Astrocyte (in vitro differentiated cells and primary cell): ENCODE results near the gene PRKAR2B. TPM values are rescaled to one million over a fixed set of nuclear protein-coding genes. Genes with fewer than 3 reads are reported as not detected.
"Not testable (repeated sequence)": the region's sequence is repeated elsewhere in the genome, so short reads cannot be mapped to it uniquely, and the experiment has no call there.

Experiments used
- DNase-seq: peaks from one replicate; pipeline ENCODE4 v3.0.0-alpha.2; 2010; ENCODE audit warnings: low read depth
- FAIRE-seq: peaks from 2 replicates; lab custom pipeline; 2011; peaks lifted over from hg19 to GRCh38; lab: Jason Lieb, UNC
- H2AFZ ChIP-seq: 2 replicates; pipeline ENCODE4 v1.6.0; 2012; ENCODE audit warnings: low read depth, low read length, inconsistent platforms
- H3K27ac ChIP-seq: 2 replicates; pipeline ENCODE4 v1.5.1; 2011; ENCODE audit warnings: low read depth, low read length, inconsistent platforms
- H3K27me3 ChIP-seq: 2 replicates; pipeline ENCODE4 v1.6.0; 2011; ENCODE audit warnings: low read length, inconsistent platforms; ENCODE audit not compliant: insufficient read depth
- H3K36me3 ChIP-seq: 2 replicates; pipeline ENCODE4 v1.5.1; 2011; ENCODE audit warnings: low read length, inconsistent platforms; ENCODE audit not compliant: insufficient read depth
- H3K4me1 ChIP-seq: 2 replicates; pipeline ENCODE4 v1.5.1; 2011; ENCODE audit warnings: low read length, inconsistent platforms; ENCODE audit not compliant: insufficient read depth
- H3K4me2 ChIP-seq: 2 replicates; pipeline ENCODE4 v1.6.0; 2012; ENCODE audit warnings: low read length, inconsistent platforms
- H3K4me3 ChIP-seq: 2 replicates; pipeline ENCODE4 v1.5.1; 2011; ENCODE audit warnings: low read depth, mild to moderate bottlenecking, low read length, inconsistent platforms; ENCODE audit not compliant: insufficient read depth
- H3K79me2 ChIP-seq: 2 replicates; pipeline ENCODE4 v1.6.0; 2012; ENCODE audit warnings: mild to moderate bottlenecking, low read length, inconsistent platforms; ENCODE audit not compliant: insufficient read depth
- H3K9ac ChIP-seq: 2 replicates; pipeline ENCODE4 v1.6.0; 2012; ENCODE audit warnings: mild to moderate bottlenecking, low read length, inconsistent platforms
- H3K9me3 ChIP-seq: 2 replicates; pipeline ENCODE4 v1.5.1; 2012; ENCODE audit warnings: low read depth, mild to moderate bottlenecking, low read length, inconsistent platforms; ENCODE audit not compliant: insufficient read depth
- H4K20me1 ChIP-seq: 2 replicates; pipeline ENCODE4 v1.6.0; 2012; ENCODE audit warnings: low read length, inconsistent platforms; ENCODE audit not compliant: insufficient read depth
- H3K27ac Mint-ChIP-seq: one replicate; pipeline ENCODE4 v1.8.0; 2021; ENCODE audit warnings: mild to moderate bottlenecking, mixed read lengths; ENCODE audit not compliant: unreplicated experiment
- H3K27me3 Mint-ChIP-seq: one replicate; pipeline ENCODE4 v1.8.0; 2021; ENCODE audit warnings: low read depth, mixed read lengths; ENCODE audit not compliant: unreplicated experiment
- H3K36me3 Mint-ChIP-seq: one replicate; pipeline ENCODE4 v1.8.0; 2021; ENCODE audit warnings: low read depth, mixed read lengths; ENCODE audit not compliant: unreplicated experiment
- H3K4me1 Mint-ChIP-seq: one replicate; pipeline ENCODE4 v1.8.0; 2021; ENCODE audit warnings: low read depth, mixed read lengths; ENCODE audit not compliant: unreplicated experiment
- H3K4me3 Mint-ChIP-seq: one replicate; pipeline ENCODE4 v1.8.0; 2021; ENCODE audit warnings: mild to moderate bottlenecking, moderate library complexity, mixed read lengths; ENCODE audit not compliant: unreplicated experiment
- H3K9me3 Mint-ChIP-seq: one replicate; pipeline ENCODE4 v1.8.0; 2021; ENCODE audit warnings: mild to moderate bottlenecking, mixed read lengths; ENCODE audit not compliant: unreplicated experiment
- CTCF ChIP-seq: IDR thresholded peaks from 2 replicates; pipeline ENCODE4 v1.5.1; 2011; ENCODE audit warnings: low read depth, mild to moderate bottlenecking, inconsistent platforms, low read length, moderate library complexity; ENCODE audit not compliant: insufficient read depth
- EZH2 ChIP-seq: IDR thresholded peaks from 2 replicates; pipeline ENCODE4 v1.6.1; 2012; ENCODE audit warnings: mild to moderate bottlenecking, low read length, inconsistent platforms; ENCODE audit not compliant: insufficient read depth
- total RNA-seq: library from RNA; stranded (reverse); gene quantifications from 2 replicates; pipeline ENCODE4 v1.2.1, GENCODE V29; 2021

The PRKAR2B gene
- total RNA-seq, 1 donor from 2014 or later, result 7.6 TPM

- TF ChIP-seq EZH2 (no peak), CTCF (no peak)
- no peaks in the 10 kb centered on the region for H3K36me3 ChIP-seq
- H3K79me2 ChIP-seq, result no peaks in the 10 kb centered on the region
- Mint-ChIP-seq H3K9me3 (no peaks in the 10 kb centered on the region), H3K4me1 (peaks cover 11% of the 10 kb centered on the region), H3K36me3 (no peaks in the 10 kb centered on the region), H3K4me3 (no peak overlapping the region), H3K27me3 (no peaks in the 10 kb centered on the region), H3K27ac (no peak overlapping the region)
- no peak overlapping the region for H2AFZ ChIP-seq
- peaks cover 13% of the 10 kb centered on the region for H3K4me1 ChIP-seq
- H3K9ac ChIP-seq, result no peak overlapping the region
- DNase-seq (no peak), FAIRE-seq (no peak)
- H3K27me3 ChIP-seq, result no peaks in the 10 kb centered on the region
- H4K20me1 ChIP-seq, result no peaks in the 10 kb centered on the region
- no peak overlapping the region for H3K4me2 ChIP-seq
- H3K27ac ChIP-seq, result no peak overlapping the region
- H3K9me3 ChIP-seq, result no peaks in the 10 kb centered on the region
- H3K4me3 ChIP-seq, result no peak overlapping the region
These were observed 5.5 kb downstream of the PRKAR2B start for GRCh38 chr7:107049971-107050532.

GRCh38 chr7:107051376-107051775, 6.9 kb downstream of the PRKAR2B start:
- TF ChIP-seq CTCF, result no peak
- no peak for TF ChIP-seq EZH2
- Histone ChIP-seq H3K27me3 (no peaks in the 10 kb centered on the region), H3K36me3 (no peaks in the 10 kb centered on the region), H4K20me1 (no peaks in the 10 kb centered on the region), H2AFZ (no peak overlapping the region), H3K9me3 (no peaks in the 10 kb centered on the region), H3K27ac (no peak overlapping the region), H3K4me1 (peaks cover 2% of the 10 kb centered on the region), H3K4me3 (no peak overlapping the region), H3K79me2 (no peaks in the 10 kb centered on the region), H3K9ac (no peak overlapping the region), H3K4me2 (no peak overlapping the region)
- FAIRE-seq (peak; percentile 29), DNase-seq (no peak)
- no peak overlapping the region for H3K4me3 Mint-ChIP-seq
- peaks cover 6% of the 10 kb centered on the region for H3K4me1 Mint-ChIP-seq
- H3K27me3 Mint-ChIP-seq, result no peaks in the 10 kb centered on the region
- H3K9me3 Mint-ChIP-seq, result peaks cover 3% of the 10 kb centered on the region
- no peaks in the 10 kb centered on the region for H3K36me3 Mint-ChIP-seq
- no peak overlapping the region for H3K27ac Mint-ChIP-seq

- not testable (repeated sequence) for H4K20me1 ChIP-seq, H3K4me2 ChIP-seq, H2AFZ ChIP-seq, H3K9me3 Mint-ChIP-seq, H3K79me2 ChIP-seq, H3K36me3 ChIP-seq, H3K4me1 Mint-ChIP-seq, H3K9ac ChIP-seq, H3K27me3 ChIP-seq, H3K4me3 ChIP-seq, H3K4me3 Mint-ChIP-seq, H3K27me3 Mint-ChIP-seq, DNase-seq, H3K9me3 ChIP-seq, FAIRE-seq, H3K27ac ChIP-seq, H3K4me1 ChIP-seq, H3K36me3 Mint-ChIP-seq, H3K27ac Mint-ChIP-seq
These were observed 10.5 kb downstream of the PRKAR2B start for GRCh38 chr7:107054965-107055364.

- not testable (repeated sequence) for H3K27me3 ChIP-seq, H3K9me3 Mint-ChIP-seq, H3K4me1 ChIP-seq, H3K27ac ChIP-seq, H4K20me1 ChIP-seq, H3K27me3 Mint-ChIP-seq, H3K4me3 ChIP-seq, H3K9me3 ChIP-seq, FAIRE-seq, H3K36me3 Mint-ChIP-seq, H3K27ac Mint-ChIP-seq, H2AFZ ChIP-seq, H3K4me3 Mint-ChIP-seq, DNase-seq, H3K36me3 ChIP-seq, H3K4me2 ChIP-seq, H3K79me2 ChIP-seq, H3K9ac ChIP-seq, H3K4me1 Mint-ChIP-seq
These were observed 11.6 kb downstream of the PRKAR2B start for GRCh38 chr7:107056058-107056457.
